ENCODE data around the gene RBM33. TPM values are rescaled to one million over a fixed set of nuclear protein-coding genes. Genes with fewer than 3 reads are reported as not detected.

The RBM33 gene
- polyA plus RNA-seq, 1 experiment: 5.0 TPM

DNA sequence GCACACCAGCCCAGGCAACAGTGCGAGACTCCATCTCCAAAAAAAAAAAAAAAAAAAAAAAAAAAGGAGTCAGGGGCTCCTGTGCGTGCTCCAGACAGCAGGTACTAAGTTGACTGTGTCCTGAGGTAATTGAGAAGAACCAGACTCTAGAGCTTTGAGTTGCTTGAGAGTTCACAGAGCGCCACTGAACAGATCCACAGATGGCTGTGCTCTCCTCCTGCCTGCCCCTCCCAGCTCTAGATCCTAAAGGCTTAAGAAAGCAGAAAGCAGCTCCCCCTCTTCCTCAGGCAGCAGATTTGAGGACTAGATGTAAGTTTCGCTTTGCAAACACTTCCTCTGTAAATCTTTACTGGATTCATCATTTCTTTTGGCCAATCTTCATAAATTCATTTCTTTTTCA, 129.1 kb downstream of the RBM33 start:
- ChIA-PET POLR2A (no interaction called here), CTCF (interaction anchor here (0.9 to 1.3 kb wide), 3 partner anchors 17 to 846 kb away, joined by 3 to 7 read pairs (median 3); no protein-coding TSS in a partner anchor)

DNA sequence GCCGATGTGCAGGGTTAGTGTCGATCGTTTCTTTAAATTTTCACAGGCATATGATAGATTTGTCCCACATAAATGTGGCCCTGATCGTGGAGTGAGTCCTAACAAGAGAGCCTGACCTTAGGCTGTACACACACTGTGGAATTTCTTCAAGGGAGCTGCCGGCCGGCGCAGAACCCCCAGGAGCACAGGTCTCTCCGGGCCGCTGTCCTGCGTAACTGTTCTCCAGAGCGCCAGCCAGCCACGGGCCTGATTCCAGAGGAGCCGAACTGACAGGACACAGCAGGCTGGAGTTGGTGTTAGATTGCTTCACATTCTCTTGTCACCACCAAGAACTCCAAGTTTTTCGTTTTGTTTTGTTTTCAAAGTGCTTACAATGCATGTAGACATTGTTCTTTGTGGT, 130.5 kb downstream of the RBM33 start:
- Histone ChIP-seq H3K4me3 (ENCODE audit: low read depth, low read length) (no peak overlapping the region), H3K36me3 (ENCODE audit: control insufficient read depth, insufficient read depth, low read length) (peaks cover 23% of the 10 kb centered on the region), H3K27me3 (ENCODE audit: control insufficient read depth, insufficient read depth, low read length) (no peaks in the 10 kb centered on the region)
- CTCF ChIA-PET: interaction anchor here (0.8 to 1.6 kb wide), 2 partner anchors 8 to 31 kb away, joined by 3 read pairs; no protein-coding TSS in a partner anchor
- DNase-seq (ENCODE audit: low read depth): no peak
- TF ChIP-seq, protein P1, sequence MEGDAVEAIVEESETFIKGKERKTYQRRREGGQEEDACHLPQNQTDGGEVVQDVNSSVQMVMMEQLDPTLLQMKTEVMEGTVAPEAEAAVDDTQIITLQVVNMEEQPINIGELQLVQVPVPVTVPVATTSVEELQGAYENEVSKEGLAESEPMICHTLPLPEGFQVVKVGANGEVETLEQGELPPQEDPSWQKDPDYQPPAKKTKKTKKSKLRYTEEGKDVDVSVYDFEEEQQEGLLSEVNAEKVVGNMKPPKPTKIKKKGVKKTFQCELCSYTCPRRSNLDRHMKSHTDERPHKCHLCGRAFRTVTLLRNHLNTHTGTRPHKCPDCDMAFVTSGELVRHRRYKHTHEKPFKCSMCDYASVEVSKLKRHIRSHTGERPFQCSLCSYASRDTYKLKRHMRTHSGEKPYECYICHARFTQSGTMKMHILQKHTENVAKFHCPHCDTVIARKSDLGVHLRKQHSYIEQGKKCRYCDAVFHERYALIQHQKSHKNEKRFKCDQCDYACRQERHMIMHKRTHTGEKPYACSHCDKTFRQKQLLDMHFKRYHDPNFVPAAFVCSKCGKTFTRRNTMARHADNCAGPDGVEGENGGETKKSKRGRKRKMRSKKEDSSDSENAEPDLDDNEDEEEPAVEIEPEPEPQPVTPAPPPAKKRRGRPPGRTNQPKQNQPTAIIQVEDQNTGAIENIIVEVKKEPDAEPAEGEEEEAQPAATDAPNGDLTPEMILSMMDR (IDR thresholded peaks at IDR 0.05; ENCODE audit: insufficient read depth, low read depth, low read length): no peak
- POLR2A ChIA-PET: no interaction called here

More for the DNA sequence above, 129.1 kb downstream of the RBM33 start:
- DNase-seq (ENCODE audit: low read depth): no peak
- H3K27me3 ChIP-seq (ENCODE audit: control insufficient read depth, insufficient read depth, low read length): no peaks in the 10 kb centered on the region
- TF ChIP-seq, protein P1 (IDR thresholded peaks at IDR 0.05; ENCODE audit: insufficient read depth, low read depth, low read length): no peak
- H3K4me3 ChIP-seq (ENCODE audit: low read depth, low read length): no peak overlapping the region
- H3K36me3 ChIP-seq (ENCODE audit: control insufficient read depth, insufficient read depth, low read length): peaks cover 24% of the 10 kb centered on the region

DNA sequence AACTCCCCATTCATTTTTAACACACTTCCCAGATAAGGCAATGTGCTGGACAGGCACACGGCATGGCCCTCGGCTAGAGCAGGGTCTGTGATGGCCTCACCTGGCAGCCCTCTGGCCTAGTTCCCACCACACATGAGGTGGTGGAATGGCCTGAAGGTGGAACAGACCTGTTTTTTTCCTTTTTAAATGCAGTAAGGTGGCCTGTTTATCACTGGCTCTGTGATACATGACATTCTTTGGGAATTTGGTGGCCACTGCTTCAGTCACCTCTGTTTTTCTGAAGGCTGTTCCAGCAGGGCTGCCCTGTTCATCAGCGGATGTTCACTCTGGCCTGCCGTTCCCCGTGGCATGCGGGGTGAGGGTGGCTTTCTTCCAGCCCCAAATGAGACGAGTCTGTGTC, 131.2 kb downstream of the RBM33 start:
- CTCF ChIA-PET: interaction anchor here (1.6 kb wide), 1 partner anchor 9 kb away, joined by 3 read pairs; no protein-coding TSS in a partner anchor

DNA sequence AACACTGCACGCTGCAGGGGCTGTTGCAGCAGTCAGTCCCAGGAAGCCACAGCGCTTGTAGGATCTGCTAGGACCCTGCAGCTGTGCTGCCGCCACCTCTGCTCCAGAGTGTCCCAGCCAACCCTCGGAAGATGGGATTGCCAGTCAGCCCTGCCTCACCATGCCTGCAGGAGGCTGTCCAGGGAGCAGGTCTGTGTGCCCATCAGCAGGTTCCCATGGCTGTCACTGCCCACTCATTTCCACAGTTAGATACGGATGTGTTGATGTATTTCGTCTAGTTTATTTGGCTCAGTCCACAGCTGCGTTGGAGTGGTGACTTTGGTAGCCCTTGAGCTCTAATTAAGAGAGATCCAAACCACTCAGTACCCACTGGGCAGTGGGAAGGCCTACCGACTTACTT, 132.1 kb downstream of the RBM33 start:
- Histone ChIP-seq H3K27me3 (ENCODE audit: control insufficient read depth, insufficient read depth, low read length) (no peaks in the 10 kb centered on the region), H3K4me3 (ENCODE audit: low read depth, low read length) (no peak overlapping the region), H3K36me3 (ENCODE audit: control insufficient read depth, insufficient read depth, low read length) (peaks cover 30% of the 10 kb centered on the region)
- no peak for DNase-seq (ENCODE audit: low read depth)
- POLR2A ChIA-PET: no interaction called here
- CTCF ChIA-PET: interaction anchor here (1.6 kb wide), 1 partner anchor 10 kb away, joined by 3 read pairs; no protein-coding TSS in a partner anchor
- TF ChIP-seq, protein P1 (IDR thresholded peaks at IDR 0.05; ENCODE audit: insufficient read depth, low read depth, low read length): no peak

More for the DNA sequence above, 131.2 kb downstream of the RBM33 start:
- POLR2A ChIA-PET: no interaction called here
- H3K36me3 ChIP-seq (ENCODE audit: control insufficient read depth, insufficient read depth, low read length): peaks cover 27% of the 10 kb centered on the region
- no peak for DNase-seq (ENCODE audit: low read depth)
- TF ChIP-seq, protein P1 (IDR thresholded peaks at IDR 0.05; ENCODE audit: insufficient read depth, low read depth, low read length): no peak
- H3K4me3 ChIP-seq (ENCODE audit: low read depth, low read length): no peak overlapping the region
- H3K27me3 ChIP-seq (ENCODE audit: control insufficient read depth, insufficient read depth, low read length): no peaks in the 10 kb centered on the region

DNA sequence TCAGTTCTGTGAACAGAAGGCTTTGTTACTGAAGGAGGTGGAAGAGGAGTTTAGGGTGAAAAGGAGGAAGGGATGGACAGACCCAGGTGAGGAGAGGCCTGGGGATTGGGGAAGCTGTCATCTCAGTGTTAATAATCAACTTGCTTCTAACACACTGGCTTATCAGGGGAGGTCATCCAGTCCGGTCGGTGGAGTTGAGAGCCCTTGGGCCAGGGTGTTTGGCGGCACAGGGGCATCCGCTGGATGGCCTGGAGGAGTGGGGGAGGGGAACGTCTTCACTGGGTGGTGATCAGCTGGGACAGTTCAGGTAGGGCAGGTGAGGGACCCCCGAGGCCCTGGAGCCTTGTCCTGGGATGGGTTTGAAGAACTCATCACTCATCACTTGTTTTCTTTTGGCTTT, 133.9 kb downstream of the RBM33 start:
- peaks cover 29% of the 10 kb centered on the region for H3K36me3 ChIP-seq (ENCODE audit: control insufficient read depth, insufficient read depth, low read length)
- CTCF ChIA-PET: interaction anchor here (0.5 to 1.8 kb wide), 5 partner anchors 9 to 180 kb away, joined by 3 to 10 read pairs (median 3); no protein-coding TSS in a partner anchor
- TF ChIP-seq, protein P1 (IDR thresholded peaks at IDR 0.05; ENCODE audit: insufficient read depth, low read depth, low read length): no peak
- POLR2A ChIA-PET: no interaction called here
- DNase-seq (ENCODE audit: low read depth): no peak
- H3K27me3 ChIP-seq (ENCODE audit: control insufficient read depth, insufficient read depth, low read length): no peaks in the 10 kb centered on the region
- no peak overlapping the region for H3K4me3 ChIP-seq (ENCODE audit: low read depth, low read length)
